ENCODE measurements around the gene GADD45GIP1.
A peak's percentile ranks its signal among the peaks of the same experiment; 100 is the strongest.

GADD45GIP1 gene

GRCh38 chr19:12983542-12984142, 26.6 kb upstream of the GADD45GIP1 start:
- no peaks in the 10 kb centered on the region for H3K9me2 ChIP-seq (ENCODE audit: low read depth, low read length)
- H3K4me1 ChIP-seq (ENCODE audit: insufficient read depth, low read length, severe bottlenecking) = peaks cover 5% of the 10 kb centered on the region
- H3K79me2 ChIP-seq (ENCODE audit: insufficient read depth, low read length) = no peaks in the 10 kb centered on the region
- no peaks in the 10 kb centered on the region for H3F3A ChIP-seq (ENCODE audit: insufficient read depth, low read length)
- TF ChIP-seq CTCF (IDR thresholded peaks at IDR 0.05; ENCODE audit: low read length) (peak; percentile 83), EZH2 (IDR thresholded peaks at IDR 0.05; ENCODE audit: borderline replicate concordance, low read length) (no peak)
- H3K27ac ChIP-seq (ENCODE audit: low read depth, low read length, poor library complexity, severe bottlenecking) = no peak overlapping the region
- H4K20me1 ChIP-seq (ENCODE audit: insufficient read depth, low read length) = no peaks in the 10 kb centered on the region
- H3K9me3 ChIP-seq (ENCODE audit: low read length) = no peaks in the 10 kb centered on the region
- no peaks in the 10 kb centered on the region for H3K27me3 ChIP-seq (ENCODE audit: insufficient read depth, low read length)
- H3K4me2 ChIP-seq (ENCODE audit: low read length) = peak overlapping the region; percentile 48
- H3K36me3 ChIP-seq (ENCODE audit: insufficient read depth, low read length) = no peaks in the 10 kb centered on the region
- H3K4me3 ChIP-seq (ENCODE audit: low read depth, low read length, poor library complexity, severe bottlenecking) = peak overlapping the region; percentile 38
- H3K9ac ChIP-seq (ENCODE audit: low read length) = no peak overlapping the region
- no peak overlapping the region for H2AFZ ChIP-seq (ENCODE audit: low read length)

- peaks cover 5% of the 10 kb centered on the region for H3K4me1 ChIP-seq (ENCODE audit: insufficient read depth, low read length, severe bottlenecking)
- H3K4me2 ChIP-seq (ENCODE audit: low read length) = peak overlapping the region; percentile 48
- no peaks in the 10 kb centered on the region for H3K9me2 ChIP-seq (ENCODE audit: low read depth, low read length)
- no peak for TF ChIP-seq CTCF (IDR thresholded peaks at IDR 0.05; ENCODE audit: low read length)
- no peak for TF ChIP-seq EZH2 (IDR thresholded peaks at IDR 0.05; ENCODE audit: borderline replicate concordance, low read length)
- H3K79me2 ChIP-seq (ENCODE audit: insufficient read depth, low read length) = no peaks in the 10 kb centered on the region
- no peak overlapping the region for H3K9ac ChIP-seq (ENCODE audit: low read length)
- no peak overlapping the region for H3K27ac ChIP-seq (ENCODE audit: low read depth, low read length, poor library complexity, severe bottlenecking)
- H3K36me3 ChIP-seq (ENCODE audit: insufficient read depth, low read length) = no peaks in the 10 kb centered on the region
- no peaks in the 10 kb centered on the region for H4K20me1 ChIP-seq (ENCODE audit: insufficient read depth, low read length)
- no peak overlapping the region for H2AFZ ChIP-seq (ENCODE audit: low read length)
- no peaks in the 10 kb centered on the region for H3K27me3 ChIP-seq (ENCODE audit: insufficient read depth, low read length)
- H3F3A ChIP-seq (ENCODE audit: insufficient read depth, low read length) = no peaks in the 10 kb centered on the region
- peak overlapping the region; percentile 38 for H3K4me3 ChIP-seq (ENCODE audit: low read depth, low read length, poor library complexity, severe bottlenecking)
- H3K9me3 ChIP-seq (ENCODE audit: low read length) = no peaks in the 10 kb centered on the region
Measured at GRCh38 chr19:12983091-12983490, 26.1 kb upstream of the GADD45GIP1 start.

- H3K4me3 ChIP-seq (ENCODE audit: low read depth, low read length, poor library complexity, severe bottlenecking) = no peak overlapping the region
- no peaks in the 10 kb centered on the region for H3K9me2 ChIP-seq (ENCODE audit: low read depth, low read length)
- no peaks in the 10 kb centered on the region for H3K79me2 ChIP-seq (ENCODE audit: insufficient read depth, low read length)
- TF ChIP-seq CTCF (IDR thresholded peaks at IDR 0.05; ENCODE audit: low read length) (no peak), EZH2 (IDR thresholded peaks at IDR 0.05; ENCODE audit: borderline replicate concordance, low read length) (no peak)
- H3K27me3 ChIP-seq (ENCODE audit: insufficient read depth, low read length) = no peaks in the 10 kb centered on the region
- no peak overlapping the region for H2AFZ ChIP-seq (ENCODE audit: low read length)
- no peaks in the 10 kb centered on the region for H3K9me3 ChIP-seq (ENCODE audit: low read length)
- H3K4me1 ChIP-seq (ENCODE audit: insufficient read depth, low read length, severe bottlenecking) = peaks cover 5% of the 10 kb centered on the region
- H3F3A ChIP-seq (ENCODE audit: insufficient read depth, low read length) = no peaks in the 10 kb centered on the region
- no peak overlapping the region for H3K4me2 ChIP-seq (ENCODE audit: low read length)
- no peaks in the 10 kb centered on the region for H4K20me1 ChIP-seq (ENCODE audit: insufficient read depth, low read length)
- no peak overlapping the region for H3K27ac ChIP-seq (ENCODE audit: low read depth, low read length, poor library complexity, severe bottlenecking)
- H3K36me3 ChIP-seq (ENCODE audit: insufficient read depth, low read length) = no peaks in the 10 kb centered on the region
- no peak overlapping the region for H3K9ac ChIP-seq (ENCODE audit: low read length)
Measured at GRCh38 chr19:12982648-12983047, 25.6 kb upstream of the GADD45GIP1 start.
